ENCODE results near the gene DSCAML1.
"Not testable (repeated sequence)": the region's sequence is repeated elsewhere in the genome, so short reads cannot be mapped to it uniquely, and the experiment has no call there.

The DSCAML1 gene

GRCh38 chr11:117405898-117406297 lies 391.1 kb downstream of the DSCAML1 start:
- not testable (repeated sequence) for DNase-seq (ENCODE audit: low spot score)

GRCh38 chr11:117399100-117399840 lies 397.7 kb downstream of the DSCAML1 start:
- not testable (repeated sequence) for DNase-seq (ENCODE audit: low spot score)

GRCh38 chr11:117398618-117399017 lies 398.4 kb downstream of the DSCAML1 start:
- DNase-seq (ENCODE audit: low spot score) = not testable (repeated sequence)

- DNase-seq (ENCODE audit: low spot score) = no peak
Observed at GRCh38 chr11:117396970-117397369, 400.0 kb downstream of the DSCAML1 start.

GRCh38 chr11:117395476-117395875 lies 401.5 kb downstream of the DSCAML1 start:
- DNase-seq (ENCODE audit: low spot score) = no peak

- no peak for DNase-seq (ENCODE audit: low spot score)
Observed at GRCh38 chr11:117394221-117394925, 402.6 kb downstream of the DSCAML1 start.

- no peak for DNase-seq (ENCODE audit: low spot score)
Observed at GRCh38 chr11:117392979-117393378, 404.0 kb downstream of the DSCAML1 start.

GRCh38 chr11:117392001-117392690 lies 404.9 kb downstream of the DSCAML1 start:
- DNase-seq (ENCODE audit: low spot score) = no peak

- no peak for DNase-seq (ENCODE audit: low spot score)
Observed at GRCh38 chr11:117391181-117391580, 405.8 kb downstream of the DSCAML1 start.

- no peak for DNase-seq (ENCODE audit: low spot score)
Observed at GRCh38 chr11:117390743-117391142, 406.3 kb downstream of the DSCAML1 start.

- DNase-seq (ENCODE audit: low spot score) = no peak
Observed at GRCh38 chr11:117387992-117388755, 408.8 kb downstream of the DSCAML1 start.

- no peak for DNase-seq (ENCODE audit: low spot score)
Observed at GRCh38 chr11:117385906-117386305, 411.1 kb downstream of the DSCAML1 start.

GRCh38 chr11:117385471-117385870 lies 411.5 kb downstream of the DSCAML1 start:
- no peak for DNase-seq (ENCODE audit: low spot score)

GRCh38 chr11:117384045-117384444 lies 413.0 kb downstream of the DSCAML1 start:
- DNase-seq (ENCODE audit: low spot score) = no peak

GRCh38 chr11:117382746-117383145 lies 414.3 kb downstream of the DSCAML1 start:
- no peak for DNase-seq (ENCODE audit: low spot score)

- DNase-seq (ENCODE audit: low spot score) = no peak
Observed at GRCh38 chr11:117381481-117382387, 415.3 kb downstream of the DSCAML1 start.

GRCh38 chr11:117380676-117381075 lies 416.3 kb downstream of the DSCAML1 start:
- no peak for DNase-seq (ENCODE audit: low spot score)

GRCh38 chr11:117378976-117379865 lies 417.8 kb downstream of the DSCAML1 start:
- no peak for DNase-seq (ENCODE audit: low spot score)

Measured in NAMALWA (cell line).